Testis (tissue), 3 donors: ENCODE data around the gene SH3RF1. TPM values are rescaled to one million over a fixed set of nuclear protein-coding genes. Genes with fewer than 3 reads are reported as not detected.
"Not testable (repeated sequence)": the region's sequence is repeated elsewhere in the genome, so short reads cannot be mapped to it uniquely, and the experiment has no call there.

ENCODE experiments used
- DNase-seq: peaks from one replicate; pipeline ENCODE4 v3.0.0-alpha.2; 2019
- H3K27ac ChIP-seq, 2 donors: fragments of 200-600 bp; sonication (generic); one replicate each; pipeline ENCODE4 v1.5.1; 2019
- H3K27me3 ChIP-seq: fragments of 200-600 bp; sonication (generic); one replicate; pipeline ENCODE4 v1.5.1; 2019
- H3K36me3 ChIP-seq: fragments of 200-600 bp; sonication (generic); one replicate; pipeline ENCODE4 v1.5.1; 2017; ENCODE audit warnings: low read depth; ENCODE audit errors: missing control alignments
- H3K4me1 ChIP-seq: fragments of 200-600 bp; sonication (generic); one replicate; pipeline ENCODE4 v1.5.1; 2019
- H3K4me3 ChIP-seq, 2 donors: fragments of 200-600 bp; sonication (generic); one replicate each; pipeline ENCODE4 v1.5.1; 2017 to 2019
- H3K9me3 ChIP-seq: fragments of 200-600 bp; sonication (generic); one replicate; pipeline ENCODE4 v1.5.1; 2017
- POLR2A ChIP-seq: fragments of 450-650 bp; IDR thresholded peaks from one replicate; pipeline ENCODE4 v1.6.1; 2017; ENCODE audit warnings: antibody characterized with exemption, mild to moderate bottlenecking, moderate library complexity
- WGBS, 2 donors: methylation state at CpG; one replicate each; pipeline ENCODE4 v1.1.5; 2018; 5-methylcytosine and 5-hydroxymethylcytosine counted together
- intact Hi-C: fragments of 100-400 bp; cut with DNase I; formaldehyde crosslinking; loops from one replicate; pipeline ENCODE4 v1.15.1; 2023; ENCODE audit warnings: low total_unique reads
- polyA plus RNA-seq: library from polyadenylated mRNA; stranded (reverse); fragments of 350-450 nt; fragmentation: Illumina TruSeq; extraction: RNeasy Lipid Tissue Mini Kit (QIAGEN cat#74804); gene quantifications from one replicate; pipeline ENCODE4 v1.2.3, GENCODE V29; 2014; ENCODE audit warnings: low read depth, low replicate concordance; ENCODE audit not compliant: insufficient read depth
- total RNA-seq, 2 donors: library from RNA; depleted of rRNA; stranded (reverse); fragments of >200 nt; gene quantifications; one replicate each; pipeline ENCODE4 v1.2.3, GENCODE V29; 2016
- TF ChIP-seq, protein P1 (sequence below), 3 experiments: fragments of 450-650 bp in 2 of 3; fragments of 200-600 bp in 1 of 3; sonication (generic) in 1 of 3; IDR thresholded peaks; one replicate each; pipeline ENCODE4 v1.5.1; 2016 to 2019; ENCODE audit warnings: antibody characterized with exemption in 3 of 3, mild to moderate bottlenecking in 2 of 3, moderate library complexity in 1 of 3

SH3RF1 gene
- total and polyA plus RNA-seq, 3 donors from 2014 or later = 15.1 to 38.9 (median 26.4) TPM

DNA sequence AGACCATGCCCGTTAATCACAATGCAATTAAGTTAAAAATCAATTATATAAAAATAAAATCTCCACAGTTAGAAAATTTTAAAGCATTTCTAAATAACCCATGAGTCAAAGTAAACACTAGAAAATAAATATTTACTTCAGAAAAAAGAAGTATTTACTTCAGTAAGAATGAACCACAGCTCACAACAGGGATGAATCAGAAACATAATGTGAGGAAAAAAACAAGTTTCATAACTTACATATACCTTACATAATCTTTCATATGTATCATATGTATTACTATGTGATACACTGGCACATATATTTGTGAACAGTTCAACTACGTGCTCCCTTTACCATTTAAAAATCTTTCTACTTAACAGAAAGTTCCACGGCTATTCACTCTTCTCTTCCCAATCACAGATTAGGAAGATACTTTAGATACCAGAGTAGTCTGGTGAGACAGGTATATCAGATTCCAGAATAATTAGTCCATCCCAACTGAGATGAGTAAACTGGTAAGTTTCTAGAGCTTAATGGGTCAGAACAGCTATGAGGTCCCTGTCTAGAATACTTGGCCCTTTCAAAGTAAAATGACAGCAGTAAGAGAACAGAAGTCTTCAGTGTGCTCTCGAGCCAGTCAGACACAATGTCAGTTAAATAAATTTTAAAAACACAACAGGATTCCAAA is 70.3 kb downstream of the SH3RF1 start:
- H3K27ac ChIP-seq = peak overlapping the region in 1 of 2 donors; percentile 46
- WGBS, 2 donors = 71 to 75% methylated on average over 4 of the region's 4 CpGs
- no peaks in the 10 kb centered on the region for H3K9me3 ChIP-seq
- intact Hi-C loops = no loop called here
- no peaks in the 10 kb centered on the region for H3K36me3 ChIP-seq
- peaks cover 30% of the 10 kb centered on the region for H3K4me1 ChIP-seq
- H3K4me3 ChIP-seq = no peak overlapping the region
- H3K27me3 ChIP-seq = no peaks in the 10 kb centered on the region
- TF ChIP-seq POLR2A = no peak
- TF ChIP-seq, protein P1, sequence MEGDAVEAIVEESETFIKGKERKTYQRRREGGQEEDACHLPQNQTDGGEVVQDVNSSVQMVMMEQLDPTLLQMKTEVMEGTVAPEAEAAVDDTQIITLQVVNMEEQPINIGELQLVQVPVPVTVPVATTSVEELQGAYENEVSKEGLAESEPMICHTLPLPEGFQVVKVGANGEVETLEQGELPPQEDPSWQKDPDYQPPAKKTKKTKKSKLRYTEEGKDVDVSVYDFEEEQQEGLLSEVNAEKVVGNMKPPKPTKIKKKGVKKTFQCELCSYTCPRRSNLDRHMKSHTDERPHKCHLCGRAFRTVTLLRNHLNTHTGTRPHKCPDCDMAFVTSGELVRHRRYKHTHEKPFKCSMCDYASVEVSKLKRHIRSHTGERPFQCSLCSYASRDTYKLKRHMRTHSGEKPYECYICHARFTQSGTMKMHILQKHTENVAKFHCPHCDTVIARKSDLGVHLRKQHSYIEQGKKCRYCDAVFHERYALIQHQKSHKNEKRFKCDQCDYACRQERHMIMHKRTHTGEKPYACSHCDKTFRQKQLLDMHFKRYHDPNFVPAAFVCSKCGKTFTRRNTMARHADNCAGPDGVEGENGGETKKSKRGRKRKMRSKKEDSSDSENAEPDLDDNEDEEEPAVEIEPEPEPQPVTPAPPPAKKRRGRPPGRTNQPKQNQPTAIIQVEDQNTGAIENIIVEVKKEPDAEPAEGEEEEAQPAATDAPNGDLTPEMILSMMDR (IDR thresholded peaks at IDR 0.05) = no peak
- no peak for DNase-seq

DNA sequence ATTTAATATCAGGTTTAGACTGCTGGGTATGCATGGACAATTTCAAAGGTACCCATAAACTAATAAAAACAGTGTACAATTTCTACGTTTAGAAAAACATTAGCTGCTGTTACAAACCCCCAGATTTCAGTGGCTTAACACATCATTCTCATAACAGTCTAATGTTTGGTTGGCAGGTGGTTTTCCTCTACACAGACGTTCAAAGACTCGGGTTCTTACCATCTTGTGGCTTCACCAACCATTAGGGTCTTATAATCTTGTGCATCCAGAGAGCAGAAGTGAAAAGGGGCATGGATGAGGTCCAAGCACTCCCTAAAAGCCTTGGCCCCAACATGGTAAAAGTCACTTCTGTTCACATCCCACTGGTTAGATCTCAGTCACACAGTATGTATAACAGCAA is 71.6 kb downstream of the SH3RF1 start:
- WGBS, 2 donors = 74 to 87% methylated on average over 3 of the region's 3 CpGs
- no peak for DNase-seq
- Histone ChIP-seq H3K27me3 (no peaks in the 10 kb centered on the region), H3K4me3 (no peak overlapping the region), H3K27ac (peak overlapping the region in 1 of 2 donors; percentile 8), H3K36me3 (no peaks in the 10 kb centered on the region), H3K9me3 (no peaks in the 10 kb centered on the region), H3K4me1 (peaks cover 30% of the 10 kb centered on the region)
- intact Hi-C loops = no loop called here
- TF ChIP-seq, protein P1 (IDR thresholded peaks at IDR 0.05) = no peak
- TF ChIP-seq POLR2A = no peak

GRCh38 chr4:169198167-169198566 is 72.6 kb downstream of the SH3RF1 start:
- no peaks in the 10 kb centered on the region for H3K36me3 ChIP-seq
- no peak for DNase-seq
- no peak for TF ChIP-seq POLR2A
- TF ChIP-seq, protein P1 (IDR thresholded peaks at IDR 0.05) = no peak
- no peak overlapping the region for H3K27ac ChIP-seq
- peaks cover 23% of the 10 kb centered on the region for H3K4me1 ChIP-seq
- H3K4me3 ChIP-seq = no peak overlapping the region
- no peaks in the 10 kb centered on the region for H3K27me3 ChIP-seq
- intact Hi-C loops = no loop called here
- H3K9me3 ChIP-seq = no peaks in the 10 kb centered on the region

GRCh38 chr4:169197206-169197605 is 73.5 kb downstream of the SH3RF1 start:
- H3K36me3 ChIP-seq, intact Hi-C loops, DNase-seq, H3K9me3 ChIP-seq, H3K4me3 ChIP-seq, H3K27ac ChIP-seq, H3K27me3 ChIP-seq: not testable (repeated sequence)
- H3K4me1 ChIP-seq = peaks cover 16% of the 10 kb centered on the region
- WGBS, 2 donors = 92 to 94% methylated on average over 11 of the region's 11 CpGs

GRCh38 chr4:169195032-169195431 is 75.7 kb downstream of the SH3RF1 start:
- H3K9me3 ChIP-seq = no peaks in the 10 kb centered on the region
- H3K4me1 ChIP-seq = no peaks in the 10 kb centered on the region
- no peak for TF ChIP-seq POLR2A
- TF ChIP-seq, protein P1 (IDR thresholded peaks at IDR 0.05) = no peak
- intact Hi-C loops = no loop called here
- DNase-seq = no peak
- H3K27me3 ChIP-seq = no peaks in the 10 kb centered on the region
- H3K36me3 ChIP-seq = no peaks in the 10 kb centered on the region
- no peak overlapping the region for H3K4me3 ChIP-seq
- H3K27ac ChIP-seq = no peak overlapping the region

GRCh38 chr4:169189968-169190367 is 80.8 kb downstream of the SH3RF1 start:
- H3K4me1 ChIP-seq = peaks cover 12% of the 10 kb centered on the region
- DNase-seq, H3K36me3 ChIP-seq, H3K27me3 ChIP-seq, H3K4me3 ChIP-seq, intact Hi-C loops, H3K27ac ChIP-seq, H3K9me3 ChIP-seq: not testable (repeated sequence)
- WGBS, 2 donors = 52 to 80% methylated on average over 2 of the region's 2 CpGs
